WTC11 (cell line): ENCODE results near the gene PRR5L. TPM values are rescaled to one million over a fixed set of nuclear protein-coding genes. Genes with fewer than 3 reads are reported as not detected.

ENCODE experiments used
- ATAC-seq: fragments of 200-7000 bp; cut with Tn5 transposase; 2 replicates; pipeline ENCODE4 v1.10.0; 2021; ENCODE audit warnings: mild to moderate bottlenecking, moderate library complexity
- CTCF ChIA-PET: fragments of 300-600 bp; sonication (Branson Sonifier 250); formaldehyde crosslinking; loops from one replicate; lab custom pipeline; 2021; ENCODE audit warnings: antibody characterized with exemption; lab: Charles Lee
- POLR2A ChIA-PET: fragments of 350-600 bp; sonication (Branson Sonifier 250); formaldehyde crosslinking; loops from one replicate; lab custom pipeline; 2021; ENCODE audit warnings: antibody characterized with exemption; lab: Charles Lee
- DNase-seq: peaks from one replicate; pipeline ENCODE4 v3.0.0; 2021; ENCODE audit warnings: low spot score
- H3K27ac Mint-ChIP-seq: 2 replicates; pipeline ENCODE4 v1.8.0; 2021; ENCODE audit warnings: mixed read lengths
- H3K27me3 Mint-ChIP-seq: 2 replicates; pipeline ENCODE4 v1.8.0; 2021; ENCODE audit warnings: low read depth, mild to moderate bottlenecking, moderate library complexity, mixed read lengths
- H3K36me3 Mint-ChIP-seq: 2 replicates; pipeline ENCODE4 v1.8.0; 2021; ENCODE audit warnings: mixed read lengths
- H3K4me1 Mint-ChIP-seq: 2 replicates; pipeline ENCODE4 v1.8.0; 2022; ENCODE audit warnings: mixed read lengths
- H3K4me3 Mint-ChIP-seq: 2 replicates; pipeline ENCODE4 v1.8.0; 2021; ENCODE audit warnings: mild to moderate bottlenecking, moderate library complexity, mixed read lengths
- H3K9me3 Mint-ChIP-seq: 2 replicates; pipeline ENCODE4 v1.8.0; 2021; ENCODE audit warnings: mixed read lengths
- ATF1 ChIP-seq: sonication (generic); formaldehyde crosslinking; IDR thresholded peaks from 2 replicates; pipeline ENCODE4 v1.8.1; 2023; ENCODE audit warnings: mild to moderate bottlenecking, moderate library complexity, missing genetic modification reagents
- CREB1 ChIP-seq: sonication (generic); formaldehyde crosslinking; IDR thresholded peaks from 2 replicates; pipeline ENCODE4 v1.8.0; 2023; ENCODE audit warnings: mild to moderate bottlenecking, missing genetic modification reagents
- ELF4 ChIP-seq: sonication (generic); formaldehyde crosslinking; IDR thresholded peaks from 2 replicates; pipeline ENCODE4 v1.8.1; 2022; ENCODE audit warnings: low read depth, mild to moderate bottlenecking, moderate library complexity, missing genetic modification reagents
- EMX1 ChIP-seq: fragments of 250-450 bp; sonication (Bioruptor Pico); IDR thresholded peaks from 2 replicates; pipeline ENCODE4 v1.8.0; 2021; ENCODE audit warnings: mild to moderate bottlenecking
- ESRRA ChIP-seq: sonication (generic); formaldehyde crosslinking; IDR thresholded peaks from 2 replicates; pipeline ENCODE4 v1.8.1; 2022; ENCODE audit warnings: mild to moderate bottlenecking, missing genetic modification reagents, borderline replicate concordance
- FOXK1 ChIP-seq: sonication (generic); formaldehyde crosslinking; IDR thresholded peaks from 2 replicates; pipeline ENCODE4 v1.8.0; 2022; ENCODE audit warnings: mild to moderate bottlenecking, moderate library complexity, missing genetic modification reagents
- GABPB1 ChIP-seq: sonication (generic); formaldehyde crosslinking; IDR thresholded peaks from 2 replicates; pipeline ENCODE4 v1.8.1; 2023; ENCODE audit warnings: mild to moderate bottlenecking, missing genetic modification reagents
- GTF2I ChIP-seq: fragments of 250-450 bp; sonication (Bioruptor Pico); conservative IDR thresholded peaks from 2 replicates; pipeline ENCODE4 v1.4.0; 2021; ENCODE audit warnings: mild to moderate bottlenecking
- IRF2 ChIP-seq: sonication (generic); formaldehyde crosslinking; IDR thresholded peaks from 2 replicates; pipeline ENCODE4 v1.8.0; 2022; ENCODE audit warnings: low read depth, missing genetic modification reagents, borderline replicate concordance
- NFATC4 ChIP-seq: fragments of 250-450 bp; sonication (Bioruptor Pico); IDR thresholded peaks from 2 replicates; pipeline ENCODE4 v1.9.0; 2021; ENCODE audit warnings: mild to moderate bottlenecking
- NFE2L1 ChIP-seq: sonication (generic); formaldehyde crosslinking; IDR thresholded peaks from 2 replicates; pipeline ENCODE4 v1.8.1; 2023; ENCODE audit warnings: missing genetic modification reagents
- NFYB ChIP-seq: sonication (generic); formaldehyde crosslinking; conservative IDR thresholded peaks from 2 replicates; pipeline ENCODE4 v1.8.0; 2022; ENCODE audit warnings: low read depth, missing genetic modification reagents
- NR3C1 ChIP-seq: sonication (generic); formaldehyde crosslinking; conservative IDR thresholded peaks from 2 replicates; pipeline ENCODE4 v1.8.1; 2023; ENCODE audit warnings: low read depth, mild to moderate bottlenecking, missing genetic modification reagents
- RORB ChIP-seq: fragments of 250-450 bp; sonication (Bioruptor Pico); IDR thresholded peaks from 2 replicates; pipeline ENCODE4 v1.9.0; 2021; ENCODE audit warnings: mild to moderate bottlenecking
- SMAD3 ChIP-seq: sonication (generic); formaldehyde crosslinking; IDR thresholded peaks from 2 replicates; pipeline ENCODE4 v1.8.0; 2022; ENCODE audit warnings: missing genetic modification reagents, mild to moderate bottlenecking, borderline replicate concordance
- SMAD4 ChIP-seq: sonication (generic); formaldehyde crosslinking; IDR thresholded peaks from 2 replicates; pipeline ENCODE4 v1.8.0; 2022; ENCODE audit warnings: mild to moderate bottlenecking, missing genetic modification reagents
- ZNF121 ChIP-seq: sonication (generic); formaldehyde crosslinking; IDR thresholded peaks from 2 replicates; pipeline ENCODE4 v1.8.0; 2023; ENCODE audit warnings: missing genetic modification reagents
- ZNF671 ChIP-seq: fragments of 250-450 bp; sonication (Bioruptor Pico); IDR thresholded peaks from 2 replicates; pipeline ENCODE4 v1.8.0; 2021; ENCODE audit warnings: mild to moderate bottlenecking
- total RNA-seq: library from RNA; stranded (reverse); gene quantifications from 3 replicates; pipeline ENCODE4 v1.2.3, GENCODE V29; 2021
- TF ChIP-seq, protein P1 (sequence below): sonication (generic); formaldehyde crosslinking; conservative IDR thresholded peaks from 2 replicates; pipeline ENCODE4 v1.8.1; 2022; ENCODE audit warnings: mild to moderate bottlenecking, missing genetic modification reagents
- TF ChIP-seq, protein P2 (sequence below): sonication (generic); formaldehyde crosslinking; IDR thresholded peaks from 2 replicates; pipeline ENCODE4 v1.8.0; 2022; ENCODE audit warnings: mild to moderate bottlenecking, missing genetic modification reagents
- TF ChIP-seq, protein P3 (sequence below): sonication (generic); formaldehyde crosslinking; IDR thresholded peaks from 2 replicates; pipeline ENCODE4 v1.8.1; 2022; ENCODE audit warnings: missing genetic modification reagents, borderline replicate concordance
- TF ChIP-seq, protein P4 (sequence below): sonication (generic); formaldehyde crosslinking; IDR thresholded peaks from 2 replicates; pipeline ENCODE4 v1.8.1; 2023; ENCODE audit warnings: mild to moderate bottlenecking, missing genetic modification reagents
- TF ChIP-seq, protein P5 (sequence below): sonication (generic); formaldehyde crosslinking; IDR thresholded peaks from 2 replicates; pipeline ENCODE4 v1.8.0; 2022; ENCODE audit warnings: missing genetic modification reagents

The PRR5L gene
- total RNA-seq, 1 experiment from 2014 or later: 3.9 TPM

DNA sequence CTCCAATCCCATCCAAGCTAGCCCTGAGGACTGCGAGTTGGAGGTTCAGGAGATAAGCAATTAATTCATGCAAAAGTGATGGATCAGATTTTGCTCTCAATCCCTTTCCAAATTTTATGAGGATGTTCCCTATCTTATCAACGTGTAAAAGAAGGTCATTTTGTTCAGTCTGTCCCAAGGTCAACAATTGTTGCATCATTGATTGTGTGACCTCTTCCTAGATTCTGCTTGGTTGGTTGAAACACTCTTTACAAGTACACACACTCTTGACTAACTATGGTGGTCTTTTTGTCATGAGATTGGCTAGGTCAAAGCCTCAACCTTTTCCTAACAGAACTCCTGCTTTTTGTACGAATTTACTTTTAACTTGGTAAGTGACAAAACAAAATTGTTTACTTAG lies 48.6 kb upstream of the PRR5L start:
- ATAC-seq (no peak), DNase-seq (no peak)
- TF ChIP-seq, protein P1, sequence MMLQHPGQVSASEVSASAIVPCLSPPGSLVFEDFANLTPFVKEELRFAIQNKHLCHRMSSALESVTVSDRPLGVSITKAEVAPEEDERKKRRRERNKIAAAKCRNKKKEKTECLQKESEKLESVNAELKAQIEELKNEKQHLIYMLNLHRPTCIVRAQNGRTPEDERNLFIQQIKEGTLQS (CRISPR knock-in tag): no peak
- TF ChIP-seq GABPB1 (CRISPR knock-in tag): 0 out of 2 replicates have a peak, but pooled peaks have one; percentile 26
- TF ChIP-seq NFE2L1 (CRISPR knock-in tag): no peak
- TF ChIP-seq, protein P2, sequence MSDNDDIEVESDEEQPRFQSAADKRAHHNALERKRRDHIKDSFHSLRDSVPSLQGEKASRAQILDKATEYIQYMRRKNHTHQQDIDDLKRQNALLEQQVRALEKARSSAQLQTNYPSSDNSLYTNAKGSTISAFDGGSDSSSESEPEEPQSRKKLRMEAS (CRISPR knock-in tag): no peak
- TF ChIP-seq GTF2I (CRISPR knock-in tag): no peak
- ChIA-PET CTCF (no interaction called here), POLR2A (no interaction called here)
- Mint-ChIP-seq H3K27ac (no peak overlapping the region), H3K4me3 (no peak overlapping the region), H3K9me3 (peaks cover 24% of the 10 kb centered on the region), H3K27me3 (peaks cover 3% of the 10 kb centered on the region; the same call in 1 of the 2 replicates), H3K36me3 (no peaks in the 10 kb centered on the region), H3K4me1 (no peaks in the 10 kb centered on the region)

DNA sequence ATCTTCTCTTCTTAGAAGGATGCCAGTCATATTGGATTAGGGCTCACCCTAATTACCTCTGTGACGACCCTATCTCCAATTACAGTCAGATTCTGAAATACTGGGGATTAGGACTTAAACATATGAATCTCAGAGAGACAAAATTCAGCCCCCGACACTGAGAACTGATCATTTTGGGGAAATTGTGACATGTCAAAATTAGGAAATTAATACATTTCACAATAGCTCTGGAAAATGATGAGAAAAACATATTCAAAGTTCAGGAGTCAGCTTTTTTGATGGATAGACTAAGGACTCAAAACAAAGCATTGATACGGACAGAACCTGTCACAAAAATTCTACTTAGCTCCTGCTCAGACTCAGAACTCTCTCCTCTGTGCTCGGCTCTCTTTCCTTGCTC lies 47.7 kb upstream of the PRR5L start:
- peaks cover 24% of the 10 kb centered on the region for H3K9me3 Mint-ChIP-seq
- no peak overlapping the region for H3K4me3 Mint-ChIP-seq
- H3K4me1 Mint-ChIP-seq: no peaks in the 10 kb centered on the region
- ATAC-seq (no peak), DNase-seq (no peak)
- no peaks in the 10 kb centered on the region for H3K36me3 Mint-ChIP-seq
- H3K27ac Mint-ChIP-seq: no peak overlapping the region
- ChIA-PET CTCF (interaction anchor here (1.4 to 4.2 kb wide), 5 partner anchors 10 to 426 kb away, joined by 4 to 18 read pairs (median 5); no protein-coding TSS in a partner anchor), POLR2A (no interaction called here)
- H3K27me3 Mint-ChIP-seq: peaks cover 3% of the 10 kb centered on the region; the same call in 1 of the 2 replicates
- no peak for TF ChIP-seq ZNF671
- no peak for TF ChIP-seq ELF4
- TF ChIP-seq, protein P3, sequence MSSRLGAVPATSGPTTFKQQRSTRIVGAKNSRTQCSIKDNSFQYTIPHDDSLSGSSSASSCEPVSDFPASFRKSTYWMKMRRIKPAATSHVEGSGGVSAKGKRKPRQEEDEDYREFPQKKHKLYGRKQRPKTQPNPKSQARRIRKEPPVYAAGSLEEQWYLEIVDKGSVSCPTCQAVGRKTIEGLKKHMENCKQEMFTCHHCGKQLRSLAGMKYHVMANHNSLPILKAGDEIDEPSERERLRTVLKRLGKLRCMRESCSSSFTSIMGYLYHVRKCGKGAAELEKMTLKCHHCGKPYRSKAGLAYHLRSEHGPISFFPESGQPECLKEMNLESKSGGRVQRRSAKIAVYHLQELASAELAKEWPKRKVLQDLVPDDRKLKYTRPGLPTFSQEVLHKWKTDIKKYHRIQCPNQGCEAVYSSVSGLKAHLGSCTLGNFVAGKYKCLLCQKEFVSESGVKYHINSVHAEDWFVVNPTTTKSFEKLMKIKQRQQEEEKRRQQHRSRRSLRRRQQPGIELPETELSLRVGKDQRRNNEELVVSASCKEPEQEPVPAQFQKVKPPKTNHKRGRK (CRISPR knock-in tag): no peak
- no peak for TF ChIP-seq NFYB (CRISPR knock-in tag)
- TF ChIP-seq NR3C1: no peak

DNA sequence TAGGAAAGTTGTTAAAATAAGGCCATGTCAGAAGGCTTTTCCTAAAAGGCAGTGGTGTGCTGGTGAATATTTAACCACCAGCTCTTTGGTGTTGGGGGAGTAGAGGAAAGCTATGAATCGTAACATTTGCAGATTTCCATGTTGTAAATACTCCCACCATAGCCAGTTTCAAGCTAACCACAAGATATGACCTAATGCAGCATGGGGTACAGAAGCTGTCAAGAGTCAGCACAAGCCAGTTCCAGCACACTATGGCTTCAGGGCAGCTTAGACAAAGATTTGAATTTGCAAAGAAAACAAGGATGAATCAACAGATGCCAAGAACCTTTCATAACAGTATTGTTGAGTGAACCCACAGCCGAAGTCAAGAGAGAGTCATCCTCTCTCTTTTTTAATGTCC lies 46.8 kb upstream of the PRR5L start:
- TF ChIP-seq NFATC4 (no peak), RORB (no peak), EMX1 (no peak), ATF1 (CRISPR knock-in tag) (no peak), IRF2 (CRISPR knock-in tag) (no peak)
- TF ChIP-seq, protein P4, sequence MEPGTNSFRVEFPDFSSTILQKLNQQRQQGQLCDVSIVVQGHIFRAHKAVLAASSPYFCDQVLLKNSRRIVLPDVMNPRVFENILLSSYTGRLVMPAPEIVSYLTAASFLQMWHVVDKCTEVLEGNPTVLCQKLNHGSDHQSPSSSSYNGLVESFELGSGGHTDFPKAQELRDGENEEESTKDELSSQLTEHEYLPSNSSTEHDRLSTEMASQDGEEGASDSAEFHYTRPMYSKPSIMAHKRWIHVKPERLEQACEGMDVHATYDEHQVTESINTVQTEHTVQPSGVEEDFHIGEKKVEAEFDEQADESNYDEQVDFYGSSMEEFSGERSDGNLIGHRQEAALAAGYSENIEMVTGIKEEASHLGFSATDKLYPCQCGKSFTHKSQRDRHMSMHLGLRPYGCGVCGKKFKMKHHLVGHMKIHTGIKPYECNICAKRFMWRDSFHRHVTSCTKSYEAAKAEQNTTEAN: no peak
- peaks cover 24% of the 10 kb centered on the region for H3K9me3 Mint-ChIP-seq
- CTCF ChIA-PET: interaction anchor here (0.7 to 4.2 kb wide), 6 partner anchors 9 to 761 kb away, joined by 3 to 18 read pairs (median 4); no protein-coding TSS in a partner anchor
- no peaks in the 10 kb centered on the region for H3K36me3 Mint-ChIP-seq
- ATAC-seq (no peak), DNase-seq (no peak)
- peaks cover 3% of the 10 kb centered on the region; the same call in 1 of the 2 replicates for H3K27me3 Mint-ChIP-seq
- POLR2A ChIA-PET: interaction anchor here (0.6 kb wide), 1 partner anchor 20 kb away, joined by 3 read pairs; no protein-coding TSS in a partner anchor
- H3K4me3 Mint-ChIP-seq: no peak overlapping the region
- H3K4me1 Mint-ChIP-seq: no peaks in the 10 kb centered on the region
- H3K27ac Mint-ChIP-seq: no peak overlapping the region

DNA sequence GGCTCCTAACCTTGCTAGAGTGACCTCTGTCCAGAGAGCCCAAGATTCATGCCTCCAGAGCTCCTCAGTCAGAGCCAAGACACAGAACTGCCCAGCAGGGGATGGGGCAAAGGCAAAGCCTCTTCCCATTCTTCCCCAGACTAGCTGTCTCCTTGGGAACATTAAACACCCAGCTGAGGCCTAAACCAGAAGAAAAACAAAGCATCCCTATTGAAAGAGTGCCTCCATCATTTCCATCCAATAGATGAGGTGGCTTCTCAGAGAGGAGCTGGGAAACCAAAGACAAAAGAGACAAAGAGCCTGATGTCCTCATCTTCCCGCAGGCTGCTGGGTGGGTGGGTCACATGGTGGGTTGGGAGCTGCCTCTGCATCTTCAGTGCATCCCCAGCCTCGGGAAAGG lies 44.3 kb upstream of the PRR5L start:
- TF ChIP-seq, protein P5, sequence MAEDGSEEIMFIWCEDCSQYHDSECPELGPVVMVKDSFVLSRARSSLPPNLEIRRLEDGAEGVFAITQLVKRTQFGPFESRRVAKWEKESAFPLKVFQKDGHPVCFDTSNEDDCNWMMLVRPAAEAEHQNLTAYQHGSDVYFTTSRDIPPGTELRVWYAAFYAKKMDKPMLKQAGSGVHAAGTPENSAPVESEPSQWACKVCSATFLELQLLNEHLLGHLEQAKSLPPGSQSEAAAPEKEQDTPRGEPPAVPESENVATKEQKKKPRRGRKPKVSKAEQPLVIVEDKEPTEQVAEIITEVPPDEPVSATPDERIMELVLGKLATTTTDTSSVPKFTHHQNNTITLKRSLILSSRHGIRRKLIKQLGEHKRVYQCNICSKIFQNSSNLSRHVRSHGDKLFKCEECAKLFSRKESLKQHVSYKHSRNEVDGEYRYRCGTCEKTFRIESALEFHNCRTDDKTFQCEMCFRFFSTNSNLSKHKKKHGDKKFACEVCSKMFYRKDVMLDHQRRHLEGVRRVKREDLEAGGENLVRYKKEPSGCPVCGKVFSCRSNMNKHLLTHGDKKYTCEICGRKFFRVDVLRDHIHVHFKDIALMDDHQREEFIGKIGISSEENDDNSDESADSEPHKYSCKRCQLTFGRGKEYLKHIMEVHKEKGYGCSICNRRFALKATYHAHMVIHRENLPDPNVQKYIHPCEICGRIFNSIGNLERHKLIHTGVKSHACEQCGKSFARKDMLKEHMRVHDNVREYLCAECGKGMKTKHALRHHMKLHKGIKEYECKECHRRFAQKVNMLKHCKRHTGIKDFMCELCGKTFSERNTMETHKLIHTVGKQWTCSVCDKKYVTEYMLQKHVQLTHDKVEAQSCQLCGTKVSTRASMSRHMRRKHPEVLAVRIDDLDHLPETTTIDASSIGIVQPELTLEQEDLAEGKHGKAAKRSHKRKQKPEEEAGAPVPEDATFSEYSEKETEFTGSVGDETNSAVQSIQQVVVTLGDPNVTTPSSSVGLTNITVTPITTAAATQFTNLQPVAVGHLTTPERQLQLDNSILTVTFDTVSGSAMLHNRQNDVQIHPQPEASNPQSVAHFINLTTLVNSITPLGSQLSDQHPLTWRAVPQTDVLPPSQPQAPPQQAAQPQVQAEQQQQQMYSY (CRISPR knock-in tag): no peak
- TF ChIP-seq CREB1 (no peak), SMAD4 (CRISPR knock-in tag) (no peak), FOXK1 (no peak), ESRRA (CRISPR knock-in tag) (no peak), ZNF121 (CRISPR knock-in tag) (no peak), SMAD3 (no peak)
- Mint-ChIP-seq H3K9me3 (peaks cover 27% of the 10 kb centered on the region), H3K36me3 (peaks cover 5% of the 10 kb centered on the region; the same call in 1 of the 2 replicates), H3K4me1 (no peaks in the 10 kb centered on the region), H3K27ac (no peak overlapping the region), H3K4me3 (no peak overlapping the region), H3K27me3 (no peaks in the 10 kb centered on the region; the same call in 1 of the 2 replicates)
- CTCF ChIA-PET: interaction anchor here (1.2 to 4.2 kb wide), 3 partner anchors 13 to 430 kb away, joined by 3 to 18 read pairs (median 3); no protein-coding TSS in a partner anchor
- ATAC-seq: no peak
- POLR2A ChIA-PET: interaction anchor here (0.5 kb wide), 1 partner anchor 1325 kb away, joined by 3 read pairs; no protein-coding TSS in a partner anchor
- no peak for DNase-seq
